NCI-H2029 treated with DMSO at 0.1 percent for 48 hours (cell line): ENCODE results near the gene PKMYT1.

ENCODE experiments used
- DNase-seq: peaks from one replicate; lab custom pipeline; 2025; lab: John Stamatoyannopoulos, UW

Gene PKMYT1

GRCh38 chr16:2973605-2974318 is 6.5 kb downstream of the PKMYT1 start:
- DNase-seq: no peak

- no peak for DNase-seq
These were observed 7.2 kb downstream of the PKMYT1 start for GRCh38 chr16:2973093-2973492.

- DNase-seq: no peak
These were observed 8.1 kb downstream of the PKMYT1 start for GRCh38 chr16:2971985-2972784.

- no peak for DNase-seq
These were observed 8.9 kb downstream of the PKMYT1 start for GRCh38 chr16:2971134-2971984.

GRCh38 chr16:2970563-2970962 is 9.7 kb downstream of the PKMYT1 start:
- DNase-seq: no peak

GRCh38 chr16:2969545-2970521 is 10.4 kb downstream of the PKMYT1 start:
- DNase-seq: no peak

- peak; percentile 59 for DNase-seq
These were observed 11.3 kb downstream of the PKMYT1 start, which contains the start of gene PAQR4 for GRCh38 chr16:2968738-2969544. Gene PAQR4 (plus strand): TSS chr16:2969348. CDS start chr16:2969675, 327 bp downstream.

GRCh38 chr16:2968368-2968737 is 11.9 kb downstream of the PKMYT1 start:
- no peak for DNase-seq

GRCh38 chr16:2967721-2968161 is 12.5 kb downstream of the PKMYT1 start:
- DNase-seq: no peak

GRCh38 chr16:2967211-2967631 is 13.0 kb downstream of the PKMYT1 start:
- DNase-seq: no peak

GRCh38 chr16:2966808-2967191 is 13.4 kb downstream of the PKMYT1 start:
- no peak for DNase-seq

- no peak for DNase-seq
These were observed 14.0 kb downstream of the PKMYT1 start for GRCh38 chr16:2966043-2966807.

GRCh38 chr16:2964475-2965336 is 15.5 kb downstream of the PKMYT1 start:
- DNase-seq: no peak

- DNase-seq: no peak
These were observed 16.3 kb downstream of the PKMYT1 start, which contains the start of gene KREMEN2 for GRCh38 chr16:2963723-2964474. Gene KREMEN2 (plus strand): TSS chr16:2964275. CDS start chr16:2964521, 246 bp downstream.

- no peak for DNase-seq
These were observed 17.0 kb downstream of the PKMYT1 start for GRCh38 chr16:2963074-2963722.

GRCh38 chr16:2962334-2963073 is 17.7 kb downstream of the PKMYT1 start:
- DNase-seq: no peak
